ENCODE results near the gene CYP4F8. TPM values are rescaled to one million over a fixed set of nuclear protein-coding genes. Genes with fewer than 3 reads are reported as not detected.
"Not testable (repeated sequence)": the region's sequence is repeated elsewhere in the genome, so short reads cannot be mapped to it uniquely, and the experiment has no call there.

The CYP4F8 gene
- total RNA-seq, 1 donor from 2014 or later, result not detected

- DNase-seq (ENCODE audit: low spot score in 2 of 2, unreplicated experiment in 2 of 2), result no peak
- TF ChIP-seq, protein P1, sequence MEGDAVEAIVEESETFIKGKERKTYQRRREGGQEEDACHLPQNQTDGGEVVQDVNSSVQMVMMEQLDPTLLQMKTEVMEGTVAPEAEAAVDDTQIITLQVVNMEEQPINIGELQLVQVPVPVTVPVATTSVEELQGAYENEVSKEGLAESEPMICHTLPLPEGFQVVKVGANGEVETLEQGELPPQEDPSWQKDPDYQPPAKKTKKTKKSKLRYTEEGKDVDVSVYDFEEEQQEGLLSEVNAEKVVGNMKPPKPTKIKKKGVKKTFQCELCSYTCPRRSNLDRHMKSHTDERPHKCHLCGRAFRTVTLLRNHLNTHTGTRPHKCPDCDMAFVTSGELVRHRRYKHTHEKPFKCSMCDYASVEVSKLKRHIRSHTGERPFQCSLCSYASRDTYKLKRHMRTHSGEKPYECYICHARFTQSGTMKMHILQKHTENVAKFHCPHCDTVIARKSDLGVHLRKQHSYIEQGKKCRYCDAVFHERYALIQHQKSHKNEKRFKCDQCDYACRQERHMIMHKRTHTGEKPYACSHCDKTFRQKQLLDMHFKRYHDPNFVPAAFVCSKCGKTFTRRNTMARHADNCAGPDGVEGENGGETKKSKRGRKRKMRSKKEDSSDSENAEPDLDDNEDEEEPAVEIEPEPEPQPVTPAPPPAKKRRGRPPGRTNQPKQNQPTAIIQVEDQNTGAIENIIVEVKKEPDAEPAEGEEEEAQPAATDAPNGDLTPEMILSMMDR (IDR thresholded peaks at IDR 0.05; ENCODE audit: unreplicated experiment), result no peak
- no peaks in the 10 kb centered on the region for H3K4me1 Mint-ChIP-seq
These were observed 57.7 kb downstream of the CYP4F8 start, which contains the start of gene CYP4F12 for GRCh38 chr19:15672580-15673175. TSS of gene CYP4F12 (plus strand) at chr19:15673087. CDS start at chr19:15673530, 443 bp downstream.

GRCh38 chr19:15673176-15673654 is 58.2 kb downstream of the CYP4F8 start:
- no peaks in the 10 kb centered on the region for H3K27me3 Mint-ChIP-seq (ENCODE audit: low read depth)
- H3K4me1 Mint-ChIP-seq, result no peaks in the 10 kb centered on the region
- peaks cover 38% of the 10 kb centered on the region for H3K9me3 Mint-ChIP-seq
- no peak for DNase-seq (ENCODE audit: low spot score in 2 of 2, unreplicated experiment in 2 of 2)
- H3K27ac Mint-ChIP-seq, result no peak overlapping the region
- no peaks in the 10 kb centered on the region for H3K36me3 Mint-ChIP-seq
- TF ChIP-seq, protein P1 (IDR thresholded peaks at IDR 0.05; ENCODE audit: unreplicated experiment), result no peak
- H3K4me3 Mint-ChIP-seq, result no peak overlapping the region

More at GRCh38 chr19:15672580-15673175, 57.7 kb downstream of the CYP4F8 start, which contains the start of gene CYP4F12:
- Mint-ChIP-seq H3K36me3 (no peaks in the 10 kb centered on the region), H3K9me3 (peaks cover 33% of the 10 kb centered on the region), H3K27me3 (ENCODE audit: low read depth) (no peaks in the 10 kb centered on the region), H3K27ac (no peak within 1 kb of the TSS), H3K4me3 (no peak within 1 kb of the TSS)

GRCh38 chr19:15675560-15675959 is 60.5 kb downstream of the CYP4F8 start:
- no peak overlapping the region for H3K4me3 Mint-ChIP-seq
- no peak for DNase-seq (ENCODE audit: low spot score in 2 of 2, unreplicated experiment in 2 of 2)
- no peaks in the 10 kb centered on the region for H3K4me1 Mint-ChIP-seq
- TF ChIP-seq, protein P1 (IDR thresholded peaks at IDR 0.05; ENCODE audit: unreplicated experiment), result no peak
- peaks cover 52% of the 10 kb centered on the region for H3K9me3 Mint-ChIP-seq
- H3K27me3 Mint-ChIP-seq (ENCODE audit: low read depth), result no peaks in the 10 kb centered on the region
- H3K36me3 Mint-ChIP-seq, result no peaks in the 10 kb centered on the region
- no peak overlapping the region for H3K27ac Mint-ChIP-seq

DNA sequence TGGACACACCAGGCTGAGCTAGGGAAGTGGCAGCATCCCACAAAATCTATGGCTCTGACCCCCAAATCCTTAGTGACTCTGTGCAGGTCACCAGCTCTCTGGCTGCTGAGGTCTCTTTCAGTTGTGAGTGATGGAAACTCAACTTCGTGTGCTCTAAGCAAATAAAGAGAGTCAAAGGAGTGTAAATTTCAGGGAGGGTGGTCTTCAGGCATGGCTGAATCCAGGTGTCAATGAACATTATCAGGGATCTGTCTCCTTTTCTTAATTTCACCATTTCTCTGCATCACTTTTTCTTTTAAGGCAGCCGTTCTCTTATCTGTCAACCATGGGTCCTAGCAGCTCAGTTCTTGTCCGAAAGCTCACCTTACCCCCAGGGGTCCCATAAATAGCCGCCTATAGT is 64.1 kb downstream of the CYP4F8 start:
- Mint-ChIP-seq H3K36me3 (no peaks in the 10 kb centered on the region), H3K9me3 (peaks cover 76% of the 10 kb centered on the region), H3K27me3 (ENCODE audit: low read depth) (no peaks in the 10 kb centered on the region), H3K4me1 (no peaks in the 10 kb centered on the region), H3K27ac (no peak overlapping the region), H3K4me3 (no peak overlapping the region)
- DNase-seq (ENCODE audit: low spot score in 2 of 2, unreplicated experiment in 2 of 2), result no peak
- TF ChIP-seq, protein P1 (IDR thresholded peaks at IDR 0.05; ENCODE audit: unreplicated experiment), result no peak

GRCh38 chr19:15679865-15680264 is 64.8 kb downstream of the CYP4F8 start:
- H3K4me3 Mint-ChIP-seq; H3K27me3 Mint-ChIP-seq (ENCODE audit: low read depth); H3K36me3 Mint-ChIP-seq; DNase-seq (ENCODE audit: low spot score in 2 of 2, unreplicated experiment in 2 of 2); H3K27ac Mint-ChIP-seq; H3K4me1 Mint-ChIP-seq: not testable (repeated sequence)
- H3K9me3 Mint-ChIP-seq, result peaks cover 75% of the 10 kb centered on the region

Other genes starting within 250 kb of the CYP4F8 start
- gene AKAP8, start 235.4 kb upstream of the CYP4F8 start, total RNA-seq, result 42.6 to 47.2 TPM (median 43.5 TPM) in 3 replicates
- 239 to 262 TPM (median 254 TPM) in 3 replicates for gene AKAP8L, start 196.2 kb upstream of the CYP4F8 start, total RNA-seq
- 57.5 to 62.0 TPM (median 60.4 TPM) in 3 replicates for gene WIZ, start 165.3 kb upstream of the CYP4F8 start, total RNA-seq
- gene RASAL3, start 150.7 kb upstream of the CYP4F8 start, total RNA-seq, result not detected in 3 replicates
- gene PGLYRP2, start 135.7 kb upstream of the CYP4F8 start, total RNA-seq, result not detected in 3 replicates
- not detected in 3 replicates for gene CYP4F22, start 106.7 kb upstream of the CYP4F8 start, total RNA-seq
- gene CYP4F3, start 25.7 kb downstream of the CYP4F8 start, total RNA-seq, result not detected in 3 replicates
- gene CYP4F12, start 57.9 kb downstream of the CYP4F8 start, total RNA-seq, result not detected in 3 replicates
- not detected in 3 replicates for gene OR10H2, start 112.8 kb downstream of the CYP4F8 start, total RNA-seq
- not detected in 3 replicates for gene OR10H3, start 122.8 kb downstream of the CYP4F8 start, total RNA-seq
- gene OR10H5, start 172.4 kb downstream of the CYP4F8 start, total RNA-seq, result not detected in 3 replicates
- gene OR10H1, start 200.4 kb downstream of the CYP4F8 start, total RNA-seq, result 0.04 TPM in 1 of 3 replicates, not detected in the others